ENCODE data around the gene NTM. TPM values are rescaled to one million over a fixed set of nuclear protein-coding genes. Genes with fewer than 3 reads are reported as not detected.

Gene NTM
- total RNA-seq, 3 donors from 2014 or later: not detected

- Mint-ChIP-seq H3K4me3 (no peak overlapping the region), H3K36me3 (ENCODE audit: insufficient read depth) (no peaks in the 10 kb centered on the region), H3K27me3 (ENCODE audit: low read depth) (no peaks in the 10 kb centered on the region), H3K9me3 (peaks cover 3% of the 10 kb centered on the region), H3K4me1 (ENCODE audit: low read depth) (no peaks in the 10 kb centered on the region)
- no peak for ATAC-seq
- DNase-seq: no peak
Observed at GRCh38 chr11:132248580-132248979, 878.2 kb downstream of the NTM start.

GRCh38 chr11:132249256-132249655, 878.8 kb downstream of the NTM start:
- no peak overlapping the region for H3K4me3 Mint-ChIP-seq
- H3K27me3 Mint-ChIP-seq (ENCODE audit: low read depth): no peaks in the 10 kb centered on the region

GRCh38 chr11:132251061-132251460, 880.6 kb downstream of the NTM start:
- ATAC-seq (no peak), DNase-seq (no peak)
- no peak overlapping the region for H3K4me3 Mint-ChIP-seq
- H3K36me3 Mint-ChIP-seq (ENCODE audit: insufficient read depth): no peaks in the 10 kb centered on the region
- H3K4me1 Mint-ChIP-seq (ENCODE audit: low read depth): no peaks in the 10 kb centered on the region
- H3K9me3 Mint-ChIP-seq: peaks cover 3% of the 10 kb centered on the region
- H3K27me3 Mint-ChIP-seq (ENCODE audit: low read depth): no peaks in the 10 kb centered on the region

More at GRCh38 chr11:132249256-132249655, 878.8 kb downstream of the NTM start:
- Mint-ChIP-seq H3K9me3 (peaks cover 3% of the 10 kb centered on the region), H3K36me3 (ENCODE audit: insufficient read depth) (no peaks in the 10 kb centered on the region), H3K4me1 (ENCODE audit: low read depth) (no peaks in the 10 kb centered on the region)
- no peak for DNase-seq
- no peak for ATAC-seq

- no peak for ATAC-seq
Observed at GRCh38 chr11:132253469-132254264, 883.3 kb downstream of the NTM start.

GRCh38 chr11:132254906-132255305, 884.5 kb downstream of the NTM start:
- no peaks in the 10 kb centered on the region for H3K4me1 Mint-ChIP-seq (ENCODE audit: low read depth)
- no peak overlapping the region for H3K4me3 Mint-ChIP-seq
- ATAC-seq (no peak), DNase-seq (no peak)
- H3K36me3 Mint-ChIP-seq (ENCODE audit: insufficient read depth): no peaks in the 10 kb centered on the region
- H3K9me3 Mint-ChIP-seq: peaks cover 3% of the 10 kb centered on the region
- no peaks in the 10 kb centered on the region for H3K27me3 Mint-ChIP-seq (ENCODE audit: low read depth)

More at GRCh38 chr11:132253469-132254264, 883.3 kb downstream of the NTM start:
- no peak for DNase-seq
- Mint-ChIP-seq H3K4me3 (no peak overlapping the region), H3K27me3 (ENCODE audit: low read depth) (no peaks in the 10 kb centered on the region), H3K9me3 (peaks cover 3% of the 10 kb centered on the region), H3K36me3 (ENCODE audit: insufficient read depth) (no peaks in the 10 kb centered on the region), H3K4me1 (ENCODE audit: low read depth) (no peaks in the 10 kb centered on the region)

GRCh38 chr11:132256528-132257279, 886.3 kb downstream of the NTM start:
- DNase-seq (no peak), ATAC-seq (no peak)
- Mint-ChIP-seq H3K36me3 (ENCODE audit: insufficient read depth) (no peaks in the 10 kb centered on the region), H3K4me3 (no peak overlapping the region), H3K4me1 (ENCODE audit: low read depth) (no peaks in the 10 kb centered on the region), H3K9me3 (peaks cover 3% of the 10 kb centered on the region), H3K27me3 (ENCODE audit: low read depth) (no peaks in the 10 kb centered on the region)

GRCh38 chr11:132257871-132258270, 887.5 kb downstream of the NTM start:
- H3K36me3 Mint-ChIP-seq (ENCODE audit: insufficient read depth): no peaks in the 10 kb centered on the region
- H3K4me3 Mint-ChIP-seq: no peak overlapping the region
- DNase-seq (no peak), ATAC-seq (no peak)
- H3K4me1 Mint-ChIP-seq (ENCODE audit: low read depth): no peaks in the 10 kb centered on the region
- H3K27me3 Mint-ChIP-seq (ENCODE audit: low read depth): no peaks in the 10 kb centered on the region
- H3K9me3 Mint-ChIP-seq: no peaks in the 10 kb centered on the region

- ATAC-seq (no peak), DNase-seq (no peak)
- Mint-ChIP-seq H3K27me3 (ENCODE audit: low read depth) (no peaks in the 10 kb centered on the region), H3K4me3 (no peak overlapping the region), H3K9me3 (no peaks in the 10 kb centered on the region), H3K36me3 (ENCODE audit: insufficient read depth) (no peaks in the 10 kb centered on the region), H3K4me1 (ENCODE audit: low read depth) (no peaks in the 10 kb centered on the region)
Observed at GRCh38 chr11:132258875-132259274, 888.5 kb downstream of the NTM start.

- ATAC-seq (no peak), DNase-seq (no peak)
- Mint-ChIP-seq H3K9me3 (no peaks in the 10 kb centered on the region), H3K36me3 (ENCODE audit: insufficient read depth) (no peaks in the 10 kb centered on the region), H3K4me3 (no peak overlapping the region), H3K27me3 (ENCODE audit: low read depth) (no peaks in the 10 kb centered on the region), H3K4me1 (ENCODE audit: low read depth) (no peaks in the 10 kb centered on the region)
Observed at GRCh38 chr11:132260636-132261035, 890.2 kb downstream of the NTM start.

- Mint-ChIP-seq H3K27me3 (ENCODE audit: low read depth) (no peaks in the 10 kb centered on the region), H3K9me3 (no peaks in the 10 kb centered on the region), H3K4me3 (no peak overlapping the region), H3K4me1 (ENCODE audit: low read depth) (no peaks in the 10 kb centered on the region), H3K36me3 (ENCODE audit: insufficient read depth) (no peaks in the 10 kb centered on the region)
- DNase-seq (no peak), ATAC-seq (no peak)
Observed at GRCh38 chr11:132263241-132263640, 892.8 kb downstream of the NTM start.

GRCh38 chr11:132263875-132264274, 893.5 kb downstream of the NTM start:
- Mint-ChIP-seq H3K9me3 (no peaks in the 10 kb centered on the region), H3K4me3 (no peak overlapping the region), H3K27me3 (ENCODE audit: low read depth) (no peaks in the 10 kb centered on the region), H3K36me3 (ENCODE audit: insufficient read depth) (no peaks in the 10 kb centered on the region), H3K4me1 (ENCODE audit: low read depth) (no peaks in the 10 kb centered on the region)
- ATAC-seq: no peak
- no peak for DNase-seq

- Mint-ChIP-seq H3K9me3 (no peaks in the 10 kb centered on the region), H3K27me3 (ENCODE audit: low read depth) (no peaks in the 10 kb centered on the region), H3K4me3 (no peak overlapping the region), H3K36me3 (ENCODE audit: insufficient read depth) (no peaks in the 10 kb centered on the region), H3K4me1 (ENCODE audit: low read depth) (no peaks in the 10 kb centered on the region)
- DNase-seq: no peak
- no peak for ATAC-seq
Observed at GRCh38 chr11:132264616-132265015, 894.2 kb downstream of the NTM start.

- Mint-ChIP-seq H3K4me1 (ENCODE audit: low read depth) (no peaks in the 10 kb centered on the region), H3K9me3 (no peaks in the 10 kb centered on the region), H3K36me3 (ENCODE audit: insufficient read depth) (no peaks in the 10 kb centered on the region), H3K27me3 (ENCODE audit: low read depth) (no peaks in the 10 kb centered on the region), H3K4me3 (no peak overlapping the region)
- no peak for DNase-seq
- ATAC-seq: no peak
Observed at GRCh38 chr11:132278801-132279574, 908.6 kb downstream of the NTM start.

GRCh38 chr11:132284048-132284447, 913.6 kb downstream of the NTM start:
- peaks cover 2% of the 10 kb centered on the region for H3K9me3 Mint-ChIP-seq
- H3K27me3 Mint-ChIP-seq (ENCODE audit: low read depth): no peaks in the 10 kb centered on the region

More at GRCh38 chr11:132284048-132284447, 913.6 kb downstream of the NTM start:
- Mint-ChIP-seq H3K4me1 (ENCODE audit: low read depth) (no peaks in the 10 kb centered on the region), H3K36me3 (ENCODE audit: insufficient read depth) (no peaks in the 10 kb centered on the region), H3K4me3 (no peak overlapping the region)
- ATAC-seq (no peak), DNase-seq (no peak)

All from activated T-cell treated with anti-CD3 and anti-CD28 coated beads, Interleukin-2, amount 50 U/mL, for 4 hours (primary cell).